ENCODE data around the gene LAMB4.

The LAMB4 gene

DNA sequence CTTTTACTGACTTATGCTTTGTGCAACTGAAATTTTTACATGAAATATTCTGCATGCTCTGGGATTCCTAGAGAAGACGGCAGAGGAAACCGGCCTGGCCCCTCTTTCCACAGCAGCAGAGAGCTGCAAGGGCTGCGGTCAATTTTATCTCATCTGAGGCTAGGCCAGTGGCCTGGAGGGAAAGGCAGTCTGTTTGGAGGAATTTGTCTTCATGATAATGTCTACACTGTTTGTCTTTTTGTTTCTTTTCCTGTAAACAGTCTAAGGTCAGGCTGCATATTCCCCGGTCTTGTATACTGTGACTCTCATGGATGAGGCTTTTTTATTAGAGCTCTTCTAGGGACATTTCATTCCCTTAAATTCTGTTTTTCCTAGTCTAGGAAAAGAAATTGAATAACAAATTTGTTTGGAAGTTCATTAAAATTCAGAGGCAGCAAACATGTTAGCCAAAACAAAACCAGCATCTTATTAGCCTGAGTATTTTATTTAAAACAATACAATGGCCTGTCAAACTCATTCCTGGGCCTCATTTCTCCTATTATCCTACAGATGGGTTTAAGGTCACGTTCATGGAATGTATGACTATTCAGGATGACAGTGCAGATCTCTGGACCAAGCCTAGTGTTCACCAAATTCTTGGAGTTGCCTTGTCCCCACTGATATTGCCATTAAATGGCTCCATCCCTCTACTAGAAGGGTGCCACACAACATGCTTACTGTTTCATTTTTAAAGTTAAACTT lies 26.4 kb downstream of the LAMB4 start:
- no peak for DNase-seq

DNA sequence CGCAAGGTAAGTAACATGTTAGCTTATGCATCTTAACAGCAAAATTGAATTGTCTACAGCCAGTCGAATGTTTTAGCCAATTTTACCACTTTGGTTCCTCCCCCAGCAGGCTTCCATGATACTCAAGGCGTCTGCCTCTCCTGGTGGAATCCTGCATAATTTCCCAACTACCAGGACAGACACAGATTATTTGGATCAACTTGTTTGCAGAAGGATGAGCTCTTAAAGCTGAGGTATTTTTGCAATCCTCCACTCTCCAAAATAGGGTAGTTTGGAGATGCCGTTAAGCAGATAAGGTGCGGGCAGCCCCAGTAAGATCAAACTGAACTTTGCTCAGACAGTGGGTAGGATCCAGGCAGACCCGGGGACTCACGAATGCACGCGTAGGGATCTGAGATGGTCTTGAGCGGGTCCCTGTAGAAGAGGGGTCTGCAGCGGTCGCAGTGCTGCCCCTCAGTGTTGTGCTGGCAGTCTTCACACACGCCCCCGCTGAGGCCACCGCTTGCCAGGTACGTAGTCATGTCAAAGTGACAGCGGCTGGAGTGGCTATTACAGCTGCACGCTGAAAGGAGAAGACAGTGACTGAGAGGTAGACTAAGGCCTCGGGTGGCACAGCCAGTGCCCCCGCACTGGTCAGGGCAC lies 27.4 kb downstream of the LAMB4 start:
- DNase-seq = no peak

DNA sequence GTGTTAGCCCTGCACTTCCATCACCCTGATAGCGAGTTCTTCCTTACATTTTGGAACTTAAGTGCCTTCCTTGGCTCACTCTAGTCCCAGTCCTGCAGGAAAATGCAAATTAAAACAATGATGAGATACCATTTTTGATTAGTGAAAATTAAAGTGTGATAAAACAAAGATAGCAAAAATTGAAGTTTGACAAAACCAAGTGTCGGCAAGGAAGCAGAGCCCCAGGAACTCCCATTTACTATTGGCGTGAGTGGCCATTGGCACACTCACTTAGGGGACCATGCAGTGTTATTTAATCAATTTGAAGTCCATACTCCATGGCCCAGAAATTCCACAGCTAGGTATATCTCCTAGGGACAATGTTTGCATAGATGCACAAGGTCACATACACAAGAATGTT lies 28.4 kb downstream of the LAMB4 start:
- no peak for DNase-seq

DNA sequence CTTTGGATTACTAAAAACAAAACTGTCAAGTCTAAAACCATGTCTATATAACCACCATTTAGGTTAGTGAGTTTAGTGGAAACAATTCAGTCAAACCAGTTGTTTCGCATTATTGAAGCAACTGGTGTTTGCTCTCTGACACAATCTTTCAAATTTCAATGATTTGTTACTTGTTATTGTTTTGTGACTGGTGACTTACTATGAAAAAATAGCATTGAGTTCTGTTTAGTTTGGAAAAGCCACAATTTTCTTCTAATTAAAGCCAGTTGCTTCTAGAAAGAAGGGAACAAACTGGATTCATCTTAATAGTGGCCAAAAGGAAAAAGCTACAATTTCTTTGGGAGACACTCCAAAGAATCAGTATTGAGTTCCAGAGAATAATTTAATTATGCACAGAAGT lies 30.4 kb downstream of the LAMB4 start:
- DNase-seq = no peak

DNA sequence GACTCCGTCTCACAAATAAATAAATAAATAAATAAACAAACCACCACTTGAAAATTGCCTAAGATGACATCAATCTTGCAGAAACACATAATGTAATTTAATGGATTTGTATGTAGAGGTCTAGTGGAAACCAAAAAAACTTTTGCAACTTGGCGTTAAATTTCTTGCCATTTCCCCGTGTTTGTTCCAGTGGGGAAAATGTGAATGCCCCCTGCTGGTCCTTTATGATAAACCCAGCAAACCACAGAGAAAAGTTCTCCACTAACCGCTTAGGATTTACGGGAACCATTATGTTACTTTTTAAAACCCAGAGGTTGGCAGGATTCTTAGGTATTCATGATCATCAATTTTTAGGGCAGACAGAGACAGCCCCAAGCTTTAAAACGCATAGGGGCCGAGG lies 32.5 kb downstream of the LAMB4 start:
- no peak for DNase-seq

DNA sequence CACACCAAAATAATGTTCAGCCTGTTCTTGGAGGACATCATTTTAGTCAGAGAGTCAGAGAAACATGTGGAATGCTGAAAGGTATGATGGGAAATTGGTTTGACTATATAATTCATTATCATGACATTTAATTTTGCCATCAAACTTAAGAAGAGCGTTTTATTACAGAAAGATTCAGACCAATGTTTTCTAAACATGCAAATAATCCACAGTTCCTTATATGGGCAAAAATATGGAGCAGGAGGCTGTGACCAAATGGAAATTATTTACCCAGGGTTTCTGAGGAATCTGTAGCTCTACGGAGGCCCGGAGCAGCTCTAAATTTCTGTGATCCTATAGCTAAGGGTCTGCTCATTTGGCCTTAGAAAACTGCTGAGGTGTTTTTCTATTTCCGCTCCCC lies 33.2 kb downstream of the LAMB4 start:
- DNase-seq = no peak

DNA sequence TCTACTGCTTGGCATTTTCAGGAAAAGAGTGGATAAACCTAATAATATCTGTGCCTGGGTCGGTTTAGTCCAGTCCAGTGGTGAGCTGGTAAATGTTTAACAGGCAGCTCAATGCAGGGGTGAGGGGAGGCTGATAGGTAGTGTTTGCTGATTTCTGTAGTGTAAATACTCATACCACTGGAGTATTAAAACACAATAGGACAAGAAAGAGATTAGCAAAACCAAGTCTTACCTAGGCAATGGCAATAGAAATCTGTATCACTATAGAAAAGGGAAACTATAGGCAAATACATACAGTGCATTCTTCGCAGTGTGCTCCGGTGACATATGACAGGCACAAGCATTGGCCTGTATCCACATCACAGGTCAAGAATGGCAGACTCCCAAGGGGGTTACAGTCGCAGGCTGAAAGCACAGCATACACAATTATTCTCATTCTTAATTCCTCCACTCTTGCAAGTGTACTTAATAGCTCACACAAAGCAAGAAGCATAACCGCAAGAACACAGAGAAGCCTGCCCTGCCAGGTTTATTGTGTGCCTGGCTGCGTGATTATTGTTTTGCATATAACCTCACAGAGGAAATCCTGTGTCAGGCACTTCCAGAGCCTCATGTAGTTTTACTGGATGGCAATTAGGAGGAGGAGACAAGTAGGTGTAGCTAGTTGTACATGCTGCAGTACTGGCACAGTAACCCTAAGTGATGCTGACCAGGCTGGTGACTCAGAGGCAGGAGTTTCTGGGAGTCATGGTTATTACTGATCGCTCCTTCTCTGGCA lies 35.0 kb downstream of the LAMB4 start:
- DNase-seq = no peak

DNA sequence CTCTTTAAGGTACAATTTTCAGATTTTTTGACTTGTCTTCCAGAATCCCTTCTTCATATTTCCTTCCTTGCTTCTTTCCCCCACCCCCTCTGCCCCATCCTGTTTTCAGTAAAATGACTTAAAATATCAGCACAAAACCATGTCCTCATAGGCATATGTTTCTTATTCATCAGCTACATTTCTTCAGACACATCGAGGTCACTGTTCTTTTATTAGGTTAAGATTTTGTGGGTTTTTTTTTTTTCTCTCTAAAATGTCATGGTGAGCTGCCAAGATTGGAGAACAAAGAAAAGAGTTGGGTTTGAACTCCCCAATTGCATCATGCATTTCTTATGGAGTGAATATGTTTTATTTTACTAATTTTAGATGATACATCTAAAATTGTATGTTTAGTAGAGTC lies 35.8 kb downstream of the LAMB4 start:
- no peak for DNase-seq

DNA sequence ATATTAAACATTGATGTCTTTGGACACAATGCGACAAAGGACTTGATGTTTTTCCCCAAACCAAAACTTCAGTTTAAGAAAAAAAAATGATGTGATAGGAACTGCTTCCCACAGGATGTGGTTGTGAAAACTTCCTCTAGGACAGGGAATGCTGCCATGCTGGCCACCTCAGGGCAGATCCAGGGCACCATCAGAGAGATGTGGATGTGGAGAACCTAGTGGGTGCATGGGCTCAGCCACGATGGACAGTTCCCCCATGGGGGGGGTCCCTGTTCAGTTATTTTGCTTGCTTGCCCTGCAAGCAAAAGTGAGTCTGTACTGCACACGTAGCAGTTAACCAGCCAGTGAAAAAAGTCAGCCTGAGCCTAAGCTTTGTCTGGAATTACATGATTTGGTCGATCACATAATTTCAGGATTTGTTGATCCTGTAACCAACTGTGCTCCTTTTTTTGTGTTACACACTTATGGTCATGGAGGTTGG lies 36.3 kb downstream of the LAMB4 start:
- no peak for DNase-seq

DNA sequence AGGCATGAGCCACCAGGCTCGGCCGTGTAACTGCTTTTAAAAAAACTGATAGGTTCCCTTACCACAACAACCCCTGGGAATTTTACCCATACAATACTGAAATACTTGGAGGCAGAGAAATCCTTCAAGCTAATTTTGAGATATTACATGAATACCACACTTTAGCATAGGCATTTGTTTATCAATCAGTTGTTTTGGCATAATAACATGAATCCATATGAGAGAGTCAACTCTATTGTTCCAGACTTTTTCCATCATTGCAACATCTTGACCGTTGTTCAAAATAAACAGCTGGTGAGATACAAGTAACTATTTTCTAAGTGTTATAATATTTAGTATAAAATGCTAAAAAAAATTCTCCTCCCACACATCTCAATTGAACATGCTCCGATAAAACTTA lies 36.8 kb downstream of the LAMB4 start:
- DNase-seq = no peak

DNA sequence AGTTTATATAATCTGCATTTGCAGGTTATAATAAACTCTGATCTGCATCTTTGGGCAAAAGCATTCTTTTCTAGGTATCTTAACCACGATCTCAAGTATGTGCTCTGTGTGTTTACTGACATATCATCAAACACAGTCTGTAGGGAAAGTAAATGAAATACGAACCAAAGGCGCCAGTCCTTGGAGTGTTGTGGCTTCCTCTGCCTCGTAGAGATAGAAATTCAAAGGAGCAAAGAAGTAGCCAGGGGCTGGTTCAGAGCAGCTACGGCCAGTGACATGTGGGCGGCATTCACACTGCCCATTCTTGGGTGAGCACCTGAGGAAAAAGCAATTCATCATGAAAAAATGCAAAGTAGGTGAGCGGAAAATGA lies 38.7 kb downstream of the LAMB4 start:
- no peak for DNase-seq

DNA sequence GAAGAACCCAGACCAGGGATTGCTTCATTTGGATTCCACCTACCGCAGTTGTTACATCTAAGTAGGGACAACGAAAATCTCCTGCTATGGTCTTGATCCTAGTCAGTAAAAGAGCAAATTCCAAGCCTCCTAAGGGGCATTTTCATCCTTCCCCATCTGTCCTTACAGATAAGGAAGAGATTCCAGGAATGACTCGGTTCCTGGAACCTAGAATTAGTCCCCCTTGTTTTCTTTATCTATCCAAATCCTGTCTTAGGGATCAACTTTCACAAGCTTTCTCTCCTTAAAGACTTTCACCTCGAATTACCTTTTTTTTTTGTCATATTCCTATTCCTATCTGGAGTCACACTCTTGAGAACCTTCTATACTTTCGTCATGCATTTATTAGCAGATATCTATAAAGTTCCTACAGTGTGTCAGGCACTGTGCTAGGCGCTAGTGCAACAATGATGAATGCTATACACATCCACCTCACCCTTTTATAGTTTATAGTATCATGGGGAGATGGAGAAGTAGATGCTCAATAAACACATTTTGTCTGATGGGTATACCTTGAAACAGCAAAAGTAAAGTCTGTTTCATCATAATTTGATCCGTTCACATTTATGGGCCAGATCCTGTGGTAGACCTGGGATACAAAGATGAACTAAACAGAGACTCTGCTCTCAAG lies 39.2 kb downstream of the LAMB4 start:
- DNase-seq = no peak

DNA sequence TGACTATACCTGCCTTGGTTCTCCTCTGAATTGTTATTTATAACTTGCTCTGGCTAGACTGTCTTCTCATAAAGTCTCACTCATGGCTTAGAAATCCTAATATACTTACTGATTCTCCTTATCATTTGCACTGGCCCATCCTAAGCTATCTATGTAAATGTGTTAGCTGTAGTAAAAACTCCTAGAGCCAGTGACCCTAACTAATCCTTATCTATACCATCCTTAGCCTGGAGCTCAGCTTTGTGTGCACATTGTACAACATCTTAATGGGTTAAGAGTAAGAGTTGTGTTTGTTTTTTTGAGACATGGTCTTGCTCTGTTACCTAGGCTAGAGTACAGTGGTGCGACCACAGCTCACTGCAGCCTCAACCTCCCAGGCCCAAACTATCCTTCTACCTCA lies 40.8 kb downstream of the LAMB4 start:
- DNase-seq = no peak

DNA sequence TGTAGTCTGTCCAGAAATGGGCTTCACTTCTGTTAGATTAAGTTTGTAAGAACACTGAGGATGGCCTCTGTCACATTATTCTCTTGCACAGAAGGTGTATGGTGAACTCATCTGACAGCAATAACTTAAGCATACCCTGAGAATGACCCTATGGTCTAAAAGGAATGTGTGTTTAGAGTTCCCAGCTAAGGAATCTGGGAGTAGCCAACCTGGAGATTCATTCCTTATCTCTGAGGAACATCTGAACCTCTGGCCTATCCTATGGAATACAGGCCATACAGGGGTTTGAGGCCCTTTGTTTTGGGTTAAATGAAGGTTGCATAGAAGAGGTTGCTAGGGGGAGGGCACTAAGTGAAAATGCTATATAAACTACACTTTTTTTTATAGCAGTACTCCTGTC lies 41.4 kb downstream of the LAMB4 start:
- no peak for DNase-seq

DNA sequence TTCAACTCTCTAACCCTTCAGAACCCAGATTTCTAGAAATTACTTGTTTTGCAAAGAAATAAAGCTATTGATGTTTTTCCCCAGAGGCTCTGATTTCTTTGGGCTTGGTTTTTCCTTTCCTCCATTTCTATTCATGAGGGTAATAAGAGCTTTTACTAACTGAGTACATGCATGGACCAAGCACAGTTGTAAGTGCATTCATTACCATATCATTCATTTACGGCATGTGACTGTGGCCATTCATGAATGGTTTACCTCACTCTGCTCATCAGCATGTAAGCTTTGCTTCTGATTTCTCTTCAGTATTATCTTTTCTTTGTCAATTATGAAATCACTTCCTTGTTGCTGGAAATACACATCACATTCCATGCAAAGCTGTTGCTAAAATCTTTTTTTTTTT lies 42.4 kb downstream of the LAMB4 start:
- no peak for DNase-seq

DNA sequence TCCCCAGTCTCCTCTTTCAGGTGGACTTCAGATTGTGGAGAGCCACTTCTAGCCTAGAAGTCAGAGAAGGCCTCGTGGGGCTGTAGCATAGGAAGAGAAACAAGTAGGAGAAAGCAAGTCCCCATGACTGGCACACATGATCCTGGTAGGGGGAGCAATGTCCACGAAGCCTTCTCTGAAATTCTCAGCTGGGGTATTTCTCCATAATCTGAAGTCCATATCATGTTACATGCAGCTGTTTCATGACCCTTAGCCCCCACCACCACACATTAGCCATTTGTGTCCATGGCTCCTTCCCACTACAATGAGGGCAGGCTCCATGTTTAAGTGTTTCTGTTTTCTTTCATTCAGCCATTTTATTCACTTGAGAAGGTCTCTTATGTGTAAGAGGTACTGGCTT lies 43.2 kb downstream of the LAMB4 start:
- DNase-seq = no peak

DNA sequence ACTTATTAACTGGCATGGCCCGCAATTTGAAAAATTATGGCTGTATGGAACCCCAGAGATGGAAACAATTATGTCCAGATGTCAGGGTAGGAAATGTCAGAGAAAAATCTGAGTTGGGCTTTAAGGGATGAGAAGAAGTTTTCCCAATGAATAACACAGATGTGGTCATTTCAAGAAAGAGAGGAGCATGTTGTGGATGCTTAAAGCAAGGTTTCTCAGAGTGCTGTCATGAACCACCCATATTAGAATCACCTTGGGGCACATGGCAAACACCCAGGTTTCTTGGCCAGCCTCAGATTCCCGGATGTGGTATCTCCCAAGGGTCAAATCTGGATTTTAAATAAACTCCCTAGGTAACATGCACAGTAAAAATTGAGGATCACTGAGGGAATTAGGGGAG lies 43.6 kb downstream of the LAMB4 start:
- no peak for DNase-seq

DNA sequence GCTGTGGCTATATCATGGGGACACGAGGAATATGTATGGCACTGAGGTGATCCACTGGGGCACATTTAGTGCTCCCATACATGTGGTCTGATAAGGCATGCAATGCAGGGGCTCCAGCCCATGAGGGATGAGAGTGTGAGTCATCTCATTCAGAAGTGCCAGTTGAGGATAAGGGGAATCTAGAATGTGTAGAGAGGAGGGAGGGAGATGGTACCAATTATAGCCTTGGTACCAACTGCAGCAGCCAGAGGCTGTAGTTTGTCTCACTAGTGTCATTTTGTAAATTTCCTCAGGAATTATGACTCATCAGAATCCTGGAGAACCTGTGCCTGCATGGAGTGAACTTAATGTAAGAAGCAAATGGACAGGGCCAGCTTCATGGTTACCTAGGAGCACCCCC lies 46.2 kb downstream of the LAMB4 start:
- no peak for DNase-seq

DNA sequence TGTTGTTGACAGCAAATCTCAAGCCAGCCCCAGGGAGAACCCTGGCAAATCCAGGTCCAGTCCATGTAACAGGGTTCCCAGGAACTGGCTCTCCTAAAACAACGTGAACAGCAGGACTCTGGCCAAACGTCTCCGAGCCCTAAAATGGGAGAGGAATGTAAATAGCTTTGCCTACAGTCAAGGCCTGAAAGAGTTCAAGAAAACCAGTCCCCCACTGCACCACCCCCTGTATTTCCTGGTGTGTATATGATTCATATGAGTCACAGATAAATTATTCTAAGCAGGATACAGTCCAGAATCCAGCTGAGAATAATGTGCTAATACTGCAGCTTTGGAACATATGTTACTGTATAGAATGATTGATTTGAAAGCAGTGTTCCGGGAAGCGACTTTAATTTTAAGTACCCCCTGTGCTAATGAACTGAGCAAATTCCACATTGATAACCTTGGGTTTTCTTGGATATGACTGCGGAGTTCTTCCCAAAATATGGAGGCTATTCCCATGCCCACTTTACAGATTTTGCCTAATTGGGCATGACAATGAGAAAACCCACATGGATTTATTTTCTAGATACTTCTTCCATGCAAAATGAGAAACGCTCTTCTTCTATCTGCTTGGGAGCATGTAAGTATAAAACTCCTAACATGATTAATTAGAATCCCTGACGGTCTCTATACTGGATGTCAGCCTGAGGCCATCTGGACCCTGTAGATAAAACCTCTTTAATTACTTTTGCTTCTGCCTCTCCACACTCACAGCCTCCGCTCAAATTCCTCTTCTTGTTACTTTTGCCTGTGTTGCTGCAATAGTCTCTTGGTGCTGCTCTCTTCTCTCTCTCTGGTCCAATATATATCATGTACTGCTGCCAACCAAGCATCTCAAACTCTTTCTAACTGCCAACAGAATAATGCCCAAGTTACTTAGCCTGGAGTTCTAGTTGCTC lies 50.2 kb downstream of the LAMB4 start:
- no peak for DNase-seq

DNA sequence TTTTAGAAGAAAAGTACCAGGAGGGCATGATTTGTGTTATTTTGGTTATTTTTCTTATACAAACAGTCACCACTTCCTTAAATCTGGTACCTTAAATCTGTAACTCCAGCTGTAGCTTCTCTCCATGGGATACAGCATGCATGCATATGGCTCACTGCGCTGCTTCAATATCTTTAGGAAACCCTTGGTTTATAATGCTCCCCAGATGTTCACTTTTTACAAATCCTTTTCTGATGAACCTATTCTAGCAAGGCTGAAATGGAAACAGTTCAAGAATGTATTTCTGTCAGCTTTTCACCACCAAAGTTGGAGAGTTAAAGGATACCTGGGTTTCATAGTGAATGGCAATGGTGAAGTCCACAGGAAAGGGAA lies 50.9 kb downstream of the LAMB4 start:
- no peak for DNase-seq

DNA sequence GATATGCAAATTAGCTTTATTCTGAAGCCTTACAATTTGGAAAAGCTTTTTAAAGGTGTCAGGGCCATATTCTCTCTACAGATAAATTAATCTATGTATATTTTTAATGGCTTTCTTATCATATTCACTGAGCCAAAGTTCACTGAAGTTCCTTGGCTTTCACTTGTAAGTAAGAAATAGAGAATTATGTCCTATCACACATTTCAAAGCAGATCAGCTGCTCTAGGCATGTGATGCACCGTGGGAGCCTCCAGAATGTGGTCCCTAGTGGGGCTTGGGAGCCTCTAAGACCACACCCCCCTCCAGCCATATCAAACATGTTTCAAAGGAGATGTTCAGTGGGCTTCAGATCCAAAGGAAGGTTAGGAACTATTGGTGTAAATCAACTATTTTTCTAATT lies 51.5 kb downstream of the LAMB4 start:
- no peak for DNase-seq

DNA sequence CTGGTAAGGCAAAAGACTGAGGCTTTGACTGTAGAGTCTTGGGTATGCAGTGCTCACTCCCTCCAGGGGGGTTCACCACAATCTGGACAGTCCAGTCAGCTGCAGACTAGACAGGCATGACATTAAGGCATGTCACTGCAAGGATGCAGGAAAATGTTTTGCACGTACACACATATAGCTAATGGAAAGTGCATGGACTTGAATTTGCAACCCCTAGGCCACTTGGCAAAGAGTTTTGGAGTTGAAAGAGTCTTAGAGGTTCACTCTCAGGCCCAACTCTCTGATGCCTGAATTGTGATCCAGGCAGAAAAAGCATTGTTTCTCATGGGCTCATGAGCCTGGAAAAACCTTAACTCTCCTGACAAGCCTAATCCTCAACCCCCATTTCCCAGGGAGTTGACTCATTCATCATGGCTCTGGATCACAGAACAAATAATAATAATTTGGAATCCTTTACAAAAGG lies 51.9 kb downstream of the LAMB4 start:
- DNase-seq = no peak
